RKO (cell line): ENCODE measurements around the gene WNT10A.
"Not testable (repeated sequence)": the region's sequence is repeated elsewhere in the genome, so short reads cannot be mapped to it uniquely, and the experiment has no call there.

Source experiments
- DNase-seq: peaks from one replicate; pipeline ENCODE4 v3.0.0-alpha.2; 2016; ENCODE audit warnings: low spot score

WNT10A gene

DNA sequence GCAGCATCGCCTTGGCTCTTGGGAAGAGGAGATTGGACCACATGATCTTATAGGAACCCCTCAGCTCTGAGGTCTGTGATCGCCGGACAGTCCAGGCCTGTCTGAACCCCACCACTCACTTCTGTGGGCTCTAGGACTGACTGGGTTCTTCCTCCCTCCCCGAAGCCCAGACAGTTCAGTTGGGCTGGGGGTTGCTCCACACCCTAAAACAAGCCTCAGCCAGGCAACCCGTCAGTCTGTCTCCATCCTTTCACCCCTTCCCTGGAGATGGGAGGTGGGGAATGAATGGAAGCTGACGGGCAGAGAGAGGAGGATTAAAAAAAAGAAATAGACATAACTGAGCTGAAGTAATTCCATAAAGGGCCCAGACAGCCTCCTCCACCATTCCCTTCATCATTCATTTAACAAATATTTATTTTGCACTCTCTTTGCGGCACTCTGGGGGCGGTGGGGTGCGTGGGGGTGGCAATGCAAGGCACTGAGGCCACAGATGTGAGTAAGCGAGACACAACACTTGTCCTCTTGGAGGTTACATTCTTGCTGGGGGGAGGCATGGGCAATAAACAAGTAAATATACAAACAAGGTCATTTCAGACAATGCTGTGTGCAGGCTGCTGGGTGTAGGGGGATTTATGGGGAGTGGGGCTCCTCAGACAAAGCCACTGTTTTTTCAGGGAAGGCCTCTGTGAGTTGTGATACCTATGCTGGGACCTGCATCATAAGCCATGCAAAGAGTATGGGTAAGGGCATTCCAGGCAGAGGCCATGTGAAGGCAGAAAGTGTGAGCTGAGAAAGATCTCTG lies 12.9 kb downstream of the WNT10A start:
- peak; percentile 23 for DNase-seq

DNA sequence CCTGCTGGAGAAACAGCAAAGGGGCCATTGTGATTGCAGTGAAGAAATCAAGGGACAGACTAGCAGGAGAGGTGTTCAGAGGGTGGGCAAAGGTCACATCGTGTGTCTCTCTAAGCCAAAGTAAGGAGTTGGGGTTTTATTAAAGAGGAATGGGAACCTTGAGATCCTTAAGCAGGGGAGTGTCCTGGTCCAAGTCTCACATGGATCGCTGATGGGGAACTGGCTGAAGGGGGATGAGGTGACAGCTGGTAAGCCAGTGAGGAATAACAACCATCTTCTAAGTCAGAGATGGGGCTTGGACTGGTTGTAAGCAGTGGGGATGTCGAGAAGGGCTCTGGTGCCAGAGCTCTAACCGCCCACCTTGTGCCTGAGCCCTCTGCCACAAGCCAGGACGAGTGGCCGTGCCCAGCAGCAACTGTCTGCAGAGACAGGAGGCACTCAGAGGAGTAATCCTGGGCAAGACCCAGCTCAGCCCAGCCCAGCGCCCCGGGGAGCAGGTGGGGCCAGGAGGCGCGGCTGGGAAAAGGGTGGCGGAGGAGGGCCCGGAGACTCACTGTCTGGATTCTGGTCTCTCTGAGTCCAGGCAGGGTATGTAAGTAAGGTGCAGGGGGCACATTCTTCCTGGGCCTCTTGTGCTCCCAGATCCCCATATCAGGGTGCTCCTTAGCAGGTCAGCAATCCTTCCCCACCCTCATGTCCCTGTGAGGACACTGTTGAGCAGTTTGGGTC lies 13.7 kb downstream of the WNT10A start:
- no peak for DNase-seq

DNA sequence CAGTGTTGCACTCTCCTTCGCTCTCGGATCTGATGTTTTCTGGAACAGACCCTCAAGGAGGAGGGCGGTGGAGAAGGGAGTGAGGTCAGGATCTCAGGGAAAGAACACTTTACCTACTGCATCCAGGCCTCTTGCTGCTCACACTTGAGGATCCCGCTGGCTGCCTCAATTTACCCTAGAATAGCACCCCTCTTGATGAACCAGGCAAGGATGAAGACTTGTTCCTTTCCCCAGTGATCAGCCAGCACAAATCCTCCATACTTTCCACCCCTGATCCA lies 14.2 kb downstream of the WNT10A start:
- no peak for DNase-seq

DNA sequence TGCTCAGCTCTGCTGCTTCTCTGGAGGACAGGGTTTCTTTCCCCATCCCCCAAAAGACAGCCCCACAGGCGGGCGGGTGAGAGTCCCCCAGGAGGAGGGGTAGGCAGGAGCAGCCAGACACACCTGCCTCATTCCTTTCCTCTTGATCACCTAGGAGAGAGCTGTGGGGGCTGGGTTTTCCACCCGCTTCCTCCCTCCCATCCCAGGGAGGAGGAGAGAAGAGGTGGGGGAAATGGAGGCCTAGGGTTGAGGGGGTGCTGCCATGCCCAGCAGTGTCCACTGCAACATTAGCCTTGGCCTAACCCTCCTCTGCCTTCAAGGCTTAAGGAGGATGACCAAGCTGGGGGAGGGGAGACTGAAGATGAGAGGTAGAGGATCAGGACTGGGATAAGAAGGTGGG lies 14.7 kb downstream of the WNT10A start:
- DNase-seq: no peak

DNA sequence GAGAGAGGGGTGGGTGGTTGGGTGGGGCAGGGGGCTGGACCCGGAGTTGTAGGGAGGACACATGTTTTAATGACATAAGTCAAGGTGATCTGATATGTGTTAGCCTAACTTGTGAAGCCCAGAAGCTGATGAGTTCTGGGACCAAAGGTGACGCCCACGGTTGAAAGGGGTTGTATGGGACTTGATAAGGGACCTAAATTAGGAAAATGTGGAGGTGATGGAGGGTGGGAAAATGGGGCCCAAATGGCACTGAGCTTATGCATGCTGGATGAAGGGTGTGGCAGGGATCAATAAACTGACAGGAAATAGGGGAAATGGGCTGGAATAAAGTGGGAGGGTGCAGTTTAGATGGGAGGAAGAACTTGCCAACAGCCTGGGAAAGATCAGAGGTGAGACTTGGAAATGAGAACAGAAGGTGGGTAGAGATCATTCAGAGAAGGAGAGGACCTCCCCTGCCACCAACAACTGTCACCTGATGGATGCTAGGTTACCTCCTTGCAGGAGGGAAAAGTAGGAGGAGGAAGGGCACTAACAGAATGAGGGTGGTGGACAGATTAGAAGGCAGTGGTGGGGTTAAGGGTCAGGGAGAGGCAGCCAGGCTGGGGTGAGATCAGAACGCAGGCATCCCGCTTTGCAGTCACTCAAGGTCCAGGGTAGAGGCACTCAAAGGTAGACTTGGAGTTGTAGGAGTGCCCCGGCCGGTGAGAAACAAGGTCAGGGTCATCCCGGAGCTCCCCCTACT lies 15.3 kb downstream of the WNT10A start:
- no peak for DNase-seq

DNA sequence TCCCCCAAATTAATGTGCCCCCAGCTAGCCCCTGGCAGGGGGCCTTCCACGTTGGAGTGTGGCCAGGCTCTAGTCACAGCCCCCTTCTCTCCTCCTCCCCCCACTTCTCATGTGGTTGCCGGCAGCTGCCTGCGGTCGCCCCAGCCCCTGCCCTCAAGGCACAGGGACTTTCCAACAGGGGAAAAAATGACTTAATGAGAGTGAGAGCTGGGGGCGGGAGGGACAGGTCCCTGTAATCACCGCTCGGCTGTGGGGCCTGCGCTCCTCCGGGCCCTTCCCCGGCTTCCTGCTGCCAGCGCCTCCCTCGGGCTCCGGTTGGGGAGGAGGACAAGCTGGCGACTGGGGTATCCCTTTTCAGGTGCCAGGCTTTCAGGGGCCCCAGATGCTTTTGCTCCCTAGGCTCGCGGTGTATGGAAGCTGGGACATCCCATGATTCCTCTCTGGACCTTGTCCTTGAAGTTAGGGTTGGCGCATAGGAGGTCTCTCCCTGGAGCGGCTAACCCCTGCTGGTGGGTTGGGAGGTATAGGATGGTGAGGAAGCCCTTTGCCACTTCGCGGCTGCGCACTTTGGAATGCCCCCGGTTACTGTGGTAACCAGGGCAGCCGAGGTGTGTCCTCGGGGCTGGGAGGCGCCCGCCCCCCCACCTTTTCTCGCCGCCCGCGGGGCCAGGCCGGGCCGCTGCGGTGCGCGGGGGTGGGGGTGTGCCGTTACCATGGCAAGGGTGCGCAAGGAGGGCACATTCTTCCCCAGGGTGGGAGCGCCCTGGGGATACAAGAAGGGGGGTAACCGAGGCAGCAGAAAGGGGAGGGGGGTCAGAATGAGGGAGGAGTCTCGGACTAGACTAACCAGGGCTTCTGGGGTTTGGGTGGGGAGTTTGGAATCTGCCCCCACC lies 16.1 kb downstream of the WNT10A start:
- DNase-seq: no peak

DNA sequence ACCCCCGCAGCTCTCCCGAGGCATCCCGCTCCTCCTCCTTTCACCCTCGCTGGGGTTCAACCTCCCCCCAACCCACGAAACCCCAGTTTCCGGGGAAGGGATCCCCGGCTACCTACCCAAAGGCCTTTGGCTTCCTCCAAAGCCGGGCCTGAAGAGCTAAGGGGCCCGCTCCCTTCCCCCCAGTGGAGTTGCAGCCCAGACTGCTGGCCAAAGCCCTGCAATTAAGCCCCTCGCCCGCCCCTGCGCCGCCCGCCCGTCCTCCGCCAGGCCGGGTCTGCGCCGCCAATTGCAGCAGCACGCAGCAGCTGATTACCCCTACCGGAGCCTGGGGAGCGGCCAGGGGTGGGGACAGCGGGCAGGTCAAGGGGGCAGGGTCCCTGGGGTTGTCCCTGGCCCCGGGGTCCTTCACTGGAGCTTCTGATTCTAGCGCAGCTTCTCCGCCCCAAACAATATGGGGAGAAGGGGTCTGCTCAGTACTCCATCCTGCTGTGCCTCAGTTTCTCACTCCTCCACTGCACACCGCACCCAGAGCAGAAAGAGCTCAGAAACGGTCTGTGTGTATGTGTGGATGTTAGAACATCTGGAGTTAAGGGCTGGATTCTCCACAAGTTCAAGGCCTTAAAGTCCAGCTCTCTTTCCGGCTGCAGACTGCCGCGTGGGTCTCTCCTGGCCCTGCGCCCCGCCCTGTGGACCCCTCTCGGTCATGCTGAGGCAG lies 16.9 kb downstream of the WNT10A start:
- DNase-seq: no peak

DNA sequence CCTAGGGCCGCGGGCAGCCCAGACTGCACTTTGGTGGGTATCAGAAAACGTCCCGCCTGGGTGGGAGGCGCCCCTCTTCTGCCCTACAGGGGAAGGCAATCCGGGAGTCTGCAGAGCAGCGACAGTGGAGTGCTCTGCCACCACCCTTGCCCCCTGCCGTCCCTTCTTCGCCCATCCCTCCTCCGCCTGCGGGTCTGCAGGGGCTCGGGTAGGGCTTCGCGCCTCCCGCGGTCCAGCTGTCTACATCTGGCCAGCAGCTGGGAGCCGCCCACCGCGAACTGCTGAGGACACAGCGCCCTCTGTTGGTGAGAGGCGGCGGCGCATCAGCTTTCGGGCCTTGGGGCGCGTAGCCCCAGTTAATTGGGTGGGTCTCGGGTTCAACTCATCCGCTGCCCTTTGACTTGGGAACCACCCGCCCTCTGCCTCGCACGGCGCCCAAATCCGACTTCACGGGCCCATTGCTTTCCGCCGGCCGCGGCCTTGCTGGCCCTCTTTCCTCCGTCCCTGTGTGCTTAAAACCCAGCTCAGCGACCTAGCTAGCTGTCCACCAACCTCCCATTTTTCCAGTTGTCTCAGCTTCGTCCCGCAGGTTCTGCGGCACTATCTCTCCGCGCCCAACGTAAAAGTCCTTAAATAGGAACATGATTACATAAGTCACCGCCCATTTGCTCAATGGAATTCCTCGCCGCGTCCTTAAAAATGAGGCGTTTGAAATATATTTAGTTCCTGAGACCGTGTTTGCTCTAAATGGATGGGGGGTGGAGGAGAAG lies 17.6 kb downstream of the WNT10A start:
- DNase-seq: peak; percentile 44

DNA sequence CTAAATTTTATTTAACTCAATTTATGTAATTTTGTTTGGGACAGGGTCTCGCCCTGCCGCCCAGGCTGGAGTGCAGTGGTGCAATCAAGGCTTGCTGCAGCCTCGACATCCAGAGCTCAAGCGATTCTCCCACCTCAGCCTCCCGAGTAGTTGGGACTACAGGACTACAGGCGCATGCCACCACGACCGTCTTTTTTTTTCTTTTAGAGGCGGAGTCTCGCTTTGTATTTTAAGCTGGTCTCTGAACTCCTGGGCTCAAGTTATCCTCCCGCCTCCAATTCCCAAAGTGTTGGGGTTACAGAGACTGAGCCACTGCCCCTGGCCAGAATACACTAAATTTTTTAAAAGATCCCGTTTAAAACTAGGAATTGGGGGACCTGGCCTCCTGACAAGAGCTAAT lies 18.5 kb downstream of the WNT10A start:
- DNase-seq: no peak

DNA sequence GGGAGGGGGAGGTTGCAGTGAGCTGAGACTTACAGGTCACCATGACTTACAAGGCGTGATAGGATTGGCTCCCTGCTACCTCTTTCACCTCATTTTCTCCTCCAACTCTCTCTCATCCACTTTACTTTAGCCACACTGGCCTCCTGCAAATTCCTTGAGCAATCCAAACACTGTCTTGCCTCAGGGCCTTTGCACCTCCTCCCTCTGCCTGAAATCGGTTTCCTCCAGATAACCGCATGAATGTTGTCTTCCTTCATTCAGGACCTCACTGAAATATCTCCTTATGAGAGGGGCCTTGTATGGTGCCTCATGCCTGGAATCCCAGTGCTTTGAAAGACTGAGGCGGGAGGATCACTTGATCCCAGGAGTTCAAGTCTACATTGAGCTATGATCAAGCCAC lies 21.8 kb downstream of the WNT10A start:
- DNase-seq: no peak

DNA sequence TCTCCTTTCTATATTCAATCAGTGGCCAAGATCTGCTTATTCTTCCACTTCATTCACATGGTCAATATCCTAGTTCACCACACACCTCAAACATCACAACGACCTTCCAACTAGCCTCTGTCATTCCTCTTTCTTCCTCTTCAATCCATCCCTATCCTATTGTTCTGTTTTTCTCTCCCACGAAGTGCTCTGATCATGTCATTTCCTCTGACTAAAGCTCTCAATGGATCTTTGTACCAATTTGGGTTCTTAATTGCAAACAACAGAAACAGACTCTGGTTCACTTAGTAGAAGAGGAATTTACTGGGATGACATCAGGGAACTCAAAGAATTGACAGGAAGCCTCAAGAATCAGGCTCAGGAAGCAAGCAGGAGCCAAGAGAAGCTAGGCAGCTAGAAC lies 23.5 kb downstream of the WNT10A start:
- DNase-seq: no peak

DNA sequence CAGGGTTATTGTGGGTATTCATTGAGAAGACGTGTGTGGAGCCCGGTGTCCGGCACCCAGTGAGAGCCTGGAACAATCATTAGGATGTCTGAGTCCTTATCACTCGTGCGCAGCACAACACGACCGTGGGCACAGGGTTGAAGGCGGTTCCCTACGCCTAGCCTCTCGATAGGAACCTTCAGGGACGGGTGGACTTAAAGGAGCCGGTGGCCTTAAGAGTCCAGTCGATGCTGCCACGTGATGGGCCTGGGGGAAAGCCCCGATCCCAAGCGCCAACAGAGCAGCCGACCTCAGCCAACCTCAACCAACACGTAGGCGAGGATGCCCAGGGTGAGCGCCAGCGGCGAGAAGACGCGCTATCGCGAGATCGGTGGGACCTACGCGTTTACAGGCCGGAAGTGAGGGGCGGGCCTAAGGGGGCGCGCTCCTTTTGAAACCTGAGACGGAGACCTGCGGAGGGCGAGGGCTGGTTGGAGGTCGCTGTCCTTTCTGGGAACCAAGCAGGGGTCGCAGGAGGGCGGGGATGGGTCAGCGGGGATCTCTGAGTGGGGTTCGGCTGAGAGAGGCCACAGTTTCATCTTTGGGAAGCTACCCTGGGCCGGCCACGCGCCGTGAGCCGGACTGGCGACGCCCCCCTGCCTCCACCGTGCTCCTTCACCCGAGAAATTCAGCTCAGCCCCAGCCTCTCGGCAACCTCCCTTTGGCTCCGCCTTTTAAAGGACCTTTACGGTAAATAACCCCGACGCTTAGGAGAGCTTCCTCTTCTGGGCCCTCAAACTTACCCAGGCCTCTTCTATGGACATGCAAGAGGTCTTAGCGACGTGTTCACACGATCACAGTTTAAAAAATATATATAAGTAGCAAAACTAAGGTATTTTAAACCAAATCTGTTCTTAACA lies 28.3 kb downstream of the WNT10A start:
- DNase-seq: peak; percentile 96

DNA sequence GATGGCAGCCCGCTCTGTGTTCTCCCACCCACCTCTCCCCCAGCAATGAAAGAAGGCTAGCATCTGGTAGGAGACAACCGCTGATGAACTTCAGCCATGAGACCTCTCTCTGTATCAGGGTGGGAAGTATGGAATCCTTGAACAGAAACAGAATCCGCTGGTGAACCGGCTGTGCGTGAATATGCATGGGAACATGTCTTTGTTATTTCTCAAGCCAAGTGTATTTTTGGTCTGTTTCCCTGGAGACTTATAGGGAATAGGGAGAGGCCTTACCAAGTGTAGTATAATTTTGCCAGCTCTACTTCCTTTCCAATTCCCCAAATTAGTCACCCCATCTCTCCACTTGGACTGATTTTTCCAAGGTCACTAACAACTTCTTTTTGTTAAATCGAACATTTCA lies 30.1 kb downstream of the WNT10A start:
- no peak for DNase-seq

DNA sequence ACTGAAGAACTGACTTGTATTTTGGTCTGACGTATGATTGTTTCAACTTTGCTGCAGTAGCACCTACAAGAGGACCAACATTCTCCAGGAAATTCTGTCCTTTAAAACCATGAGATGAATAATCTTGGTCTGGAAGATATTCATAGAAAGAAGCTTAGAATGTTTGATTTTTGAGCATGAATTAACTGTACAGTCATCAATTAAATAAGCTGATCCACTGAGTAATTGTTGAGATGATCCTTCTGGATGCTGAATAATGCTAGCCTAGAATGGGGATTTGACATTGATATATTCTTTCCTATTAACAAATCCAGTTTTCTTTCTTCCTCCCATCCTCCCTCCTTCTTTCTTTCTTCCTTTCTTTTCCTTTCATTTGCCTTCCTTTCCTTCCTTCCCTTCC lies 39.9 kb downstream of the WNT10A start:
- DNase-seq: no peak

DNA sequence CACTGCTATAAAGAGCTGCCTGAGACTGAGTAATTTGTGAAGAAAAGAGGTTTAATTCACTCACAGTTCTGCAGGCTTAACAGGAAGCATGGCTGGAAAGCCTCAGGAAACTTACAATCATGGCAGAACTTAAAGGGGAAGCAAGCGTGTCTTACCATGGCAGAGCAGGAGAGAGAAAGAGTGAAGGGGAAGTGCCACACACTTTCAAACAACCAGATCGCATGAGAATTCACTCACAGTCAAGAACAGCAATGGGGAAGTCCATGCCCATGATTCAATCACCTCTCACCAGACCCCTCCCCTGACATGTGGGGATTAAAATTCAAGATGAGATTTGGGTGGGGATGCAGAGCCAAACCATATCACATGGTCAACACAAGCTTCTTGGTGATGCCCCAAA lies 44.1 kb downstream of the WNT10A start:
- no peak for DNase-seq

DNA sequence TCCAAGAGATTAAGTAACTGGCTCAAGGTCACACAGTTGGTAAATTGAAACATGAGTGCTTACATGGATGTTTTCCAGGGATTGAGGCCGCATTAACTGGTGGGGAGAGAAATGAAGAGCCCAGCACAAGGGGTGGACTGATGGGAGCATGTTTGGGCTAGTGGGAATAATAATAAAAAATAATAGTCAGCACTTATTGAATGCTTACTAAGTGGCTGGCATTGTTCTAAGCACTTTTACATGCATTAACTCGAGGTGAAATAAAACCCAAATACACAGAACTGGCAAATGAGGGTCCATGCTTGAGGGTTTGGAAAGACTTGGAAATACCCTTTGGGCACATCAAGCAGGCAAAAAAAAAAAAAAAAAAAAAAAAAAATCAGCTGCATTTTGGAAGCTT lies 44.8 kb downstream of the WNT10A start:
- no peak for DNase-seq

DNA sequence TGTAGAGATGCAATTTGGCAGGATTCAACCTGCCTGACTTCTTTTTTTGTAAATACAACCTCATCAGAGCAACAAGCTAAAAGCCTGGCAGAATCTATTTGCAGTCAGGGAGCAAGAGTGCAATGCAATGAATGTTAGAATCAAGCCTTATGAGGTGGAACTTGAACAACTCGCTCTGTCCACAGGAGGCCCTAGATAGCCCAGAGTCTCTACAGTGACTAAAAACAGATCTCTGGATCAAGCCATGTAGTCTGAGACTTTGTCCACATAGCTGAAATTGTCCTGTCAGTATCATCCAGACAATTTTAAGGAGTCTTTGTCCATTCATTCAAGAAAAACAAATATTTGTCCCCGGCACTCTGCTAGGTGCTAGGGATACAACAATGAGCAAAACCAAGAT lies 46.8 kb downstream of the WNT10A start:
- no peak for DNase-seq

DNA sequence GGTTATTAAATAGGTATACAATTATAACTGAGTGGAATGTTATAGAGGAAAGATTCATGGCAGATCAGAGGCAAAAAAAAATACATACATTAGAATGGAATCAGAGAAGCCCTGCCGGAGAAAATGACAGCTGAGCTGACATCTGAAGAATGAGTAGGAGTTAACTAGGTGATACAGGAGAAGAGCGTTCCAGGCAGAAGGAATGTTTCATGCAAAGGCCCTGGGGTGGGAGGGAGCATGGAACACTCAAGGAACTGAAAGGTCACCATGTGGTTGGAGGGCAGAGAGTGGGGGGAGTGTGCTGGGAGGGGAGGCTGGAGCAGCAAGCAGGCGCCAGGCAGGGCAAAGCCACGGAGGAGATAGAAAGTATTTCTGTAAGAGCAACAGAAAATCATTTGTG lies 47.2 kb downstream of the WNT10A start:
- no peak for DNase-seq

DNA sequence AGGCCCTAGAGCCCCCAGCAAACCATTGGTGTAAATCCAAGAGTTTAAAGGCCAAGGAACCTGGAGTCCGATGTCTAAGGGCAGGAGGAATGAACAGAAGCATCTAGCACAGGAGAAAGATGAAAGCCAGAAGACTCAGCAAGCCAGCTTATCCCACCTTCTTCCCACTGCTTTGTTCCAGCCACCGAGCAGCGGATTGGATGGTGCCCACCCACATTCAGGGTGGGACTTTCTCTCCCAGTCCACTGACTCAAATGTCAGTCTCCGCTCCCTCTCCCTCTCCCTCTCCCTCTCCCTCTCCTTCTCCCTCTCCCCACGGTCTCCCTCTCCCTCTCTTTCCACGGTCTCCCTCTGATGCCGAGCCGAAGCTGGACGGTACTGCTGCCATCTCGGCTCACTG lies 49.8 kb downstream of the WNT10A start:
- not testable (repeated sequence) for DNase-seq

DNA sequence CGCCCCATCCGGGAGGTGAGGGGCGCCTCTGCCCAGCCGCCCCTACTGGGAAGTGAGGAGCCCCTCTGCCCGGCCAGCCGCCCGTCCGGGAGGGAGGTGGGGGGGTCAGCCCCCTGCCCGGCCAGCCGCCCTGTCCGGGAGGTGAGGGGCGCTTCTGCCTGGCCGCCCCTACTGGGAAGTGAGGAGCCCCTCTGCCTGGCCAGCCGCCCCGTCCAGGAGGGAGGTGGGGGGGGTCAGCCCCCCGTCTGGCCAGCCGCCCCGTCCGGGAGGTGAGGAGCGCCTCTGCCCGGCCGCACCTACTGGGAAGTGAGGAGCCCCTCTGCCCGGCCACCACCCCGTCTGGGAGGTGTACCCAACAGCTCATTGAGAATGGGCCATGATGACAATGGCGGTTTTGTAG lies 51.1 kb downstream of the WNT10A start:
- DNase-seq: not testable (repeated sequence)
